Measurements from ENCODE around the gene PMP22. TPM values are rescaled to one million over a fixed set of nuclear protein-coding genes. Genes with fewer than 3 reads are reported as not detected.

Gene PMP22
- total RNA-seq, 2 experiments from 2014 or later: 0.20 TPM; not detected in 1

DNA sequence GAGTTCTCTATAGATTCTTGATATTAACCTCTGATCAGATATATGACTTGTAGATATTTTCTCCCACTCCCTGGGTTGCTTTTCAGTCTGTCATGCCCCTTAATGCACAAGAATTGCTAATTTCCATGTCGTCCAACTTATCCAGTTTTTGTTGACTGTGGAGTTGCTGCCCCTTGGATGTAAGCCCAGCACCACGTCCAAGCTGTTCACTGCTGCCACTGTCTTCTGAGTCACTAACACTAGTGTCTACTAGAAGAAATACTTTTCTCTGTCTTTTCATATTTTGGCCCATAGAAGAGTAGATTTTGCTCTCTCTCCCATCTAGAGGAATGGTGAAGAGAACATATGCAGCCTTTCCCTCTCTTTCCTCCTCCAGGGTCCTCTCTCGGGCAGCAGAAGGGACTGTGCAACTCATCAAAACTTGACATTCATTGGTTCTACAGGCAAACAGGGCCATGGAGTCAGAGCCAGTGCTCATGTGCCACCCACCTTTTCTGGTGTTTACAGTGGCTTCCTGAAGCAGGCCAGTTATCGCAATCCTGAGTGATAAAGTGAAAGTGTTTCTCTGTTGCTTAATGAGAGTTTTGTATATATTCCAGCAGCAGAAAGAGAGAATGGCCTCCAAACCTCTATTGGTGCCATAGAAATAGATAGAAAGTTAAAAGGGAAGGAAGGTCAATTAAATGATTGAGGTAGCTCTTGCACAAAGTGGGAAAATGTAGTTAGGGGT, 22.6 kb upstream of the PMP22 start:
- ATAC-seq (no peak), DNase-seq (no peak)
- POLR2A ChIA-PET: no interaction called here
- H3K4me3 Mint-ChIP-seq: no peak overlapping the region
- CTCF ChIA-PET: no interaction called here
- H3K4me1 Mint-ChIP-seq (ENCODE audit: low read depth): no peaks in the 10 kb centered on the region
- TF ChIP-seq, protein P1, sequence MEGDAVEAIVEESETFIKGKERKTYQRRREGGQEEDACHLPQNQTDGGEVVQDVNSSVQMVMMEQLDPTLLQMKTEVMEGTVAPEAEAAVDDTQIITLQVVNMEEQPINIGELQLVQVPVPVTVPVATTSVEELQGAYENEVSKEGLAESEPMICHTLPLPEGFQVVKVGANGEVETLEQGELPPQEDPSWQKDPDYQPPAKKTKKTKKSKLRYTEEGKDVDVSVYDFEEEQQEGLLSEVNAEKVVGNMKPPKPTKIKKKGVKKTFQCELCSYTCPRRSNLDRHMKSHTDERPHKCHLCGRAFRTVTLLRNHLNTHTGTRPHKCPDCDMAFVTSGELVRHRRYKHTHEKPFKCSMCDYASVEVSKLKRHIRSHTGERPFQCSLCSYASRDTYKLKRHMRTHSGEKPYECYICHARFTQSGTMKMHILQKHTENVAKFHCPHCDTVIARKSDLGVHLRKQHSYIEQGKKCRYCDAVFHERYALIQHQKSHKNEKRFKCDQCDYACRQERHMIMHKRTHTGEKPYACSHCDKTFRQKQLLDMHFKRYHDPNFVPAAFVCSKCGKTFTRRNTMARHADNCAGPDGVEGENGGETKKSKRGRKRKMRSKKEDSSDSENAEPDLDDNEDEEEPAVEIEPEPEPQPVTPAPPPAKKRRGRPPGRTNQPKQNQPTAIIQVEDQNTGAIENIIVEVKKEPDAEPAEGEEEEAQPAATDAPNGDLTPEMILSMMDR (IDR thresholded peaks at IDR 0.05): no peak
- H3K9me3 Mint-ChIP-seq: no peaks in the 10 kb centered on the region
- no peak overlapping the region for H3K27ac Mint-ChIP-seq
- no peaks in the 10 kb centered on the region for H3K36me3 Mint-ChIP-seq (ENCODE audit: low read depth)
- H3K27me3 Mint-ChIP-seq: peaks cover 24% of the 10 kb centered on the region
- intact Hi-C loops (cut with micrococcal nuclease): no loop called here

DNA sequence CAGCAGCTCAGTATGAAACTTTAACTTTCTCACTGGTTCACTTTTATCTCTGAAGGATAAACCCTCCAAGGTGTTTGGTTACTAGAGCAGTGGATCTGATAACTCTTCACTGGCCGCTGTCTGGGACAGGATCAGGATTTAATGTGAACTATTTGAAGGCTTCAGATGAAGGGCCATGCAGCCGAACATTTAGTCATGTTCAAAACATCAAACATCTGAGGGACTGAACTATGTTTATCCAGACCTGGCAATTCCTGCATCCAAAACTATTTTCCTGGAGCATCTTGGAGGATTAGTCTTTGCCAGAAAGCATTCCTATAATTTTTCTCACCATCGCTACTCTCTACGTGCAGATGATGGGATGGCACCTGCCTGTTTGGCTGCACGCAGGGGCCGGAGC, 20.3 kb upstream of the PMP22 start:
- DNase-seq (no peak), ATAC-seq (no peak)
- no peaks in the 10 kb centered on the region for H3K36me3 Mint-ChIP-seq (ENCODE audit: low read depth)
- H3K4me3 Mint-ChIP-seq: no peak overlapping the region
- TF ChIP-seq, protein P1 (IDR thresholded peaks at IDR 0.05): no peak
- ChIA-PET CTCF (no interaction called here), POLR2A (no interaction called here)
- H3K27ac Mint-ChIP-seq: no peak overlapping the region
- H3K27me3 Mint-ChIP-seq: peaks cover 36% of the 10 kb centered on the region
- no peaks in the 10 kb centered on the region for H3K9me3 Mint-ChIP-seq
- intact Hi-C loops (cut with micrococcal nuclease): no loop called here
- peaks cover 2% of the 10 kb centered on the region for H3K4me1 Mint-ChIP-seq (ENCODE audit: low read depth)

DNA sequence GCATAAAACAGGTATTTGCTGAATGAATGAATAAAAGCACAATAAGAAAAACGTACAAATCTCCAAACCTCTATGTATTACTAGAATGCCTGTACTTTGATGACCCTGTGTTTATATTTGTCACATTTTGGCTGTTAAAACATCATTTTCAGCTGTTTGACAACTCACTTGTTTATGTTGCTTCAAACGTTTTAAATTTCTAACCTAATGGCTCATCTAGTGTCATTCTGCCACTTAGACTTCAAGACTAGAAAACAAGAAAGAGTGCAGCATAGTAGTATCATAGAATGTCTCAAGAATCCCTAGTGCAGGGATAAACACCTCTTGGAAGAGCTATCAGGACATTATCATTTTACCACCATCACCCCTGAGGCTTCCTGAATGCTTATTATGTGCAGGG, 19.4 kb upstream of the PMP22 start:
- no peak overlapping the region for H3K4me3 Mint-ChIP-seq
- H3K4me1 Mint-ChIP-seq (ENCODE audit: low read depth): peaks cover 2% of the 10 kb centered on the region
- H3K36me3 Mint-ChIP-seq (ENCODE audit: low read depth): no peaks in the 10 kb centered on the region
- no peak overlapping the region for H3K27ac Mint-ChIP-seq
- H3K27me3 Mint-ChIP-seq: peaks cover 36% of the 10 kb centered on the region
- POLR2A ChIA-PET: no interaction called here
- intact Hi-C loops (cut with micrococcal nuclease): no loop called here
- ATAC-seq: no peak
- CTCF ChIA-PET: no interaction called here
- no peak for DNase-seq
- TF ChIP-seq, protein P1 (IDR thresholded peaks at IDR 0.05): no peak
- no peaks in the 10 kb centered on the region for H3K9me3 Mint-ChIP-seq

DNA sequence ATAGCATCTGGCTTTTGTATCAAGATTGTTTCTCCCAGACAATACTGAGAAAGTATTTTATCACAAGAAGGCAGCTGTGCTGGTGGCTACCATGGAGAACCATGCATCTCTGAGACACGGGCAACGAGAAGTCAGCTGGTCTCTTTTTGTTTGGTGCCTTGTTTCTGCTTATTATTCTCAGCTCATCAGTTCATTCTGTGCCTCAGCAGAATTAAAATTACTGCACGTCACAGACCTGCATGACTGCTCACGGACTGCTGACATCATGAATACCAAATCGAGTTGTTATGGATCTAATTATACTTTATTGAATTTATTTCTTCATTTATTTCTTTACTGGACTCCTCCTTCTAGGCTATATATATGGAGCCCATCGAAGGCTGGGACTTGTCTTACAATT, 19.0 kb upstream of the PMP22 start:
- intact Hi-C loops (cut with micrococcal nuclease): no loop called here
- no peaks in the 10 kb centered on the region for H3K9me3 Mint-ChIP-seq
- no peak overlapping the region for H3K4me3 Mint-ChIP-seq
- no peak for ATAC-seq
- TF ChIP-seq, protein P1 (IDR thresholded peaks at IDR 0.05): no peak
- peaks cover 2% of the 10 kb centered on the region for H3K4me1 Mint-ChIP-seq (ENCODE audit: low read depth)
- CTCF ChIA-PET: no interaction called here
- no peak for DNase-seq
- peaks cover 37% of the 10 kb centered on the region for H3K27me3 Mint-ChIP-seq
- POLR2A ChIA-PET: no interaction called here
- no peaks in the 10 kb centered on the region for H3K36me3 Mint-ChIP-seq (ENCODE audit: low read depth)
- no peak overlapping the region for H3K27ac Mint-ChIP-seq

DNA sequence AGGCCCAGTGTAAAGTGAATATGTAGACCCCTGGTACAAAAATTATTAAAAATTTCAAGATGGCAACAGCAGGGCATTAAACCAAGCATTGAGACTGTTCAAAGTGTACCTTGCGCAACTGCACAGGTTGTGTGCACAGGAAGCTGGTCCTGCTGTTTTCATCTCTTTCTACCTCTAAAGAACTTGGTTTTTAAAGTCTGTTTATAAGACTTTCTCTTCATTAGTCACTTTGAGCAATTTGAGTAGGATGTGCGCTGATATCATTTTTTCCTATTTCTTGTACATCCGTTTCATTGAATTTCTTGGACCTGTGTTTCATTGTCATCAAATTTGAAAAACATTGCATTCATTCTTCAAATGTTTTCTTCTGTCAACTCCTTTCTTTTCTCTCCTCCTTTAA, 16.8 kb upstream of the PMP22 start:
- no peak for ATAC-seq

More for the DNA sequence above, 16.8 kb upstream of the PMP22 start:
- intact Hi-C loops (cut with micrococcal nuclease): no loop called here
- DNase-seq: no peak
- Mint-ChIP-seq H3K27ac (no peak overlapping the region), H3K4me1 (ENCODE audit: low read depth) (peaks cover 2% of the 10 kb centered on the region), H3K36me3 (ENCODE audit: low read depth) (no peaks in the 10 kb centered on the region), H3K27me3 (peaks cover 37% of the 10 kb centered on the region), H3K4me3 (no peak overlapping the region), H3K9me3 (no peaks in the 10 kb centered on the region)
- CTCF ChIA-PET: no interaction called here
- POLR2A ChIA-PET: no interaction called here
- TF ChIP-seq, protein P1 (IDR thresholded peaks at IDR 0.05): no peak
